ENCODE results near the gene OR5M8. TPM values are rescaled to one million over a fixed set of nuclear protein-coding genes. Genes with fewer than 3 reads are reported as not detected.

OR5M8 gene
- total RNA-seq, 4 donors from 2014 or later = not detected

DNA sequence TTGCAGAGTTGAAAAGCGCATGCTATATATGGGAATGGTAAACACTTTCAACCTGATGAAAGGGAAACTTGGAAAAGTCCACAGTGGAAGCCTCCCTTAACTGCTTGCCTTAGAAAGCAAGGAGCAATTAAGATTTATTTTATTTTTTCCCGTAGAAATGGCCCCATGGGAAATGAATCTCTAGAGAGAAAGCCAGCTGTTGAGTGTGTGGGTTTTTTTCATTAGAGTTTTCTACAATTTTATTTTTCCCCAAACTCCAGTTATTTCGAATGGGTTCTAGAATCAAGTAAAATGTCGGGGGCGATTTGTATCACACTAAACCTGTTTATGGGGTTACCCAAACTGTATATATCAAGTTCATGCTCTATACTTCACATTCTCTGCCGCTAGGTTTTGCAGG lies 17.9 kb downstream of the OR5M8 start, which contains the start of gene OR5M3:
OR5M3 (minus strand) TSS at position 101 of the 400 bp plus-strand sequence. CDS start 2,855 bp downstream, outside the sequence.
- Histone ChIP-seq H3K4me1 (no peaks in the 10 kb centered on the region), H3K4me3 (replicated peaks in 1 of 3) (no peak within 1 kb of the TSS), H3K27ac (no peak within 1 kb of the TSS), H3K36me3 (no peaks in the 10 kb centered on the region), H3K9me3 (no peaks in the 10 kb centered on the region), H3K27me3 (no peaks in the 10 kb centered on the region)
- intact Hi-C loops (cut with DNase I) = no loop called here
- WGBS, 2 donors = 80 to 89% methylated on average over 6 of the region's 6 CpGs
- TF ChIP-seq, protein P1, sequence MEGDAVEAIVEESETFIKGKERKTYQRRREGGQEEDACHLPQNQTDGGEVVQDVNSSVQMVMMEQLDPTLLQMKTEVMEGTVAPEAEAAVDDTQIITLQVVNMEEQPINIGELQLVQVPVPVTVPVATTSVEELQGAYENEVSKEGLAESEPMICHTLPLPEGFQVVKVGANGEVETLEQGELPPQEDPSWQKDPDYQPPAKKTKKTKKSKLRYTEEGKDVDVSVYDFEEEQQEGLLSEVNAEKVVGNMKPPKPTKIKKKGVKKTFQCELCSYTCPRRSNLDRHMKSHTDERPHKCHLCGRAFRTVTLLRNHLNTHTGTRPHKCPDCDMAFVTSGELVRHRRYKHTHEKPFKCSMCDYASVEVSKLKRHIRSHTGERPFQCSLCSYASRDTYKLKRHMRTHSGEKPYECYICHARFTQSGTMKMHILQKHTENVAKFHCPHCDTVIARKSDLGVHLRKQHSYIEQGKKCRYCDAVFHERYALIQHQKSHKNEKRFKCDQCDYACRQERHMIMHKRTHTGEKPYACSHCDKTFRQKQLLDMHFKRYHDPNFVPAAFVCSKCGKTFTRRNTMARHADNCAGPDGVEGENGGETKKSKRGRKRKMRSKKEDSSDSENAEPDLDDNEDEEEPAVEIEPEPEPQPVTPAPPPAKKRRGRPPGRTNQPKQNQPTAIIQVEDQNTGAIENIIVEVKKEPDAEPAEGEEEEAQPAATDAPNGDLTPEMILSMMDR (IDR thresholded peaks at IDR 0.05) = no peak
- no peak for TF ChIP-seq POLR2A (IDR thresholded peaks at IDR 0.05)
- DNase-seq = no peak

DNA sequence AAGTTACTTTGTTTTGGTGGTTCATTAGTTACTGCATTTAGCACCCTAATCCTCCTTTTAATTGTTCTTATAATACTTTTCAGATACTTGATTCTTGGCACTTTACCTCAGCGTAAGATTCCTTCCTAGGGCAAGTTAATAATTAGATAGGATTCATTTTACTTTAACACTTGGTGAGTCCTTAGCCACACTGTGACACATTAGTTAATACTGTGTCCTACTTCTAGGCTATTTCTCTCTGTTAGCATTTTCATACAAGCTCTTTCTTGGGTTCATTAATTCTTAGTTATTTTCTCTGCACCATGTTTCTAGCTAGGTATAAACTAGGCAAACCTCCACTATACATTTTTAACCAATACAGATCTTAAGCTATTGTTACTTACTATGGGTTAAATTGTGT lies 34.1 kb downstream of the OR5M8 start:
- Histone ChIP-seq H3K9me3 (no peaks in the 10 kb centered on the region), H3K27me3 (no peaks in the 10 kb centered on the region), H3K4me1 (no peaks in the 10 kb centered on the region), H3K36me3 (no peaks in the 10 kb centered on the region), H3K27ac (no peak overlapping the region), H3K4me3 (replicated peaks in 1 of 3) (no peak overlapping the region)
- intact Hi-C loops (cut with DNase I) = no loop called here
- no peak for DNase-seq
- WGBS, 2 donors = 81 to 89% methylated on average over 1 of the region's 1 CpG
- no peak for TF ChIP-seq POLR2A (IDR thresholded peaks at IDR 0.05)
- TF ChIP-seq, protein P1 (IDR thresholded peaks at IDR 0.05) = no peak

DNA sequence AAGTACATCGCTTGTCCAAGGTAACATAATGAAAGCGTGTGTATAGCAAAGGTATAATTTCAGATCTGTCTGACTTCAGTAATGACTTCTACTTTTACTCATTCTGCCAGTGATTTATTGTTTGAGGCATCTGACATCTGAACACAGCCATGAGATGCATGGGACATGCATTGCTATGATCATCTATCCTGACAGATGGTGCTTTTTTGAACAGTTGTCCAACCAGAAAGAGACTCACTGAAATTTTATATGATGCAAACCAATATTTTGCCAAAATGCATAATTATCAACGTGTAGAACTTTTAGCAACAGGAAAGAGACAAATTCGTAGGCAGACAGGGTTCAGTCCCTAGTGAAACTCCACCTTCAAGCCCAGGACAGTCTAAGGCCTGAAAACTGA lies 37.6 kb downstream of the OR5M8 start:
- intact Hi-C loops (cut with DNase I) = no loop called here
- Histone ChIP-seq H3K36me3 (no peaks in the 10 kb centered on the region), H3K4me3 (replicated peaks in 1 of 3) (no peak overlapping the region), H3K4me1 (no peaks in the 10 kb centered on the region), H3K27ac (no peak overlapping the region), H3K9me3 (no peaks in the 10 kb centered on the region), H3K27me3 (no peaks in the 10 kb centered on the region)
- no peak for DNase-seq
- no peak for TF ChIP-seq POLR2A (IDR thresholded peaks at IDR 0.05)
- TF ChIP-seq, protein P1 (IDR thresholded peaks at IDR 0.05) = no peak
- WGBS, 2 donors = 69 to 73% methylated on average over 4 of the region's 4 CpGs

Other genes starting within 250 kb of the OR5M8 start
- gene OR5T3, start 239.1 kb downstream of the OR5M8 start, total RNA-seq = not detected
- gene OR5T1, start 217.2 kb downstream of the OR5M8 start, total RNA-seq = not detected
- gene OR8H1, start 199.1 kb downstream of the OR5M8 start, total RNA-seq = not detected
- not detected for gene OR8K3, start 176.2 kb downstream of the OR5M8 start, total RNA-seq
- not detected for gene OR8K1, start 145.3 kb downstream of the OR5M8 start, total RNA-seq
- not detected for gene OR8J1, start 137.1 kb downstream of the OR5M8 start, total RNA-seq
- not detected for gene OR8U1, start 115.7 kb downstream of the OR5M8 start, total RNA-seq
- not detected for gene OR5AL1, start 78.7 kb downstream of the OR5M8 start, total RNA-seq
- not detected for gene OR5M3, start 18.0 kb downstream of the OR5M8 start, total RNA-seq
- not detected for gene OR5M11, start 51.9 kb upstream of the OR5M8 start, total RNA-seq
- gene OR5M10, start 86.4 kb upstream of the OR5M8 start, total RNA-seq = not detected
- gene OR5M1, start 123.5 kb upstream of the OR5M8 start, total RNA-seq = not detected
- not detected for gene OR5AP2, start 151.1 kb upstream of the OR5M8 start, total RNA-seq
- not detected for gene OR5AR1, start 172.3 kb upstream of the OR5M8 start, total RNA-seq
- not detected for gene OR9G1, start 207.7 kb upstream of the OR5M8 start, total RNA-seq

Data from thyroid gland (tissue), 4 donors.